Fibroblast of lung (primary cell): ENCODE measurements around the gene ST6GAL1.

Experiments
- CTCF ChIP-seq, 2 donors: IDR thresholded peaks in 1 of 2; conservative IDR thresholded peaks in 1 of 2; 1 replicate in 1 of 2; 2 replicates in 1 of 2; pipeline ENCODE4 v1.5.1; 2011 to 2012; ENCODE audit warnings: low read length in 2 of 2, control low read depth in 1 of 2, inconsistent platforms in 1 of 2, low read depth in 1 of 2, mild to moderate bottlenecking in 1 of 2
- EZH2 ChIP-seq: IDR thresholded peaks from 2 replicates; pipeline ENCODE4 v1.5.1; 2012; ENCODE audit warnings: low read length, control low read depth, mild to moderate bottlenecking; ENCODE audit errors: missing control alignments

- TF ChIP-seq CTCF (conservative IDR thresholded peaks at IDR 0.05 in 1 of 2, IDR thresholded peaks at IDR 0.05 in 1 of 2; ENCODE audit: low read depth in 1 of 2, low read length in 2 of 2) (no peak), EZH2 (no peak)
Measured at GRCh38 chr3:187014417-187014864, 84.1 kb downstream of the ST6GAL1 start.
